Measurements from ENCODE around the gene ADSL. TPM values are rescaled to one million over a fixed set of nuclear protein-coding genes. Genes with fewer than 3 reads are reported as not detected.
A peak's percentile ranks its signal among the peaks of the same experiment; 100 is the strongest.

ADSL gene
- total and polyA plus RNA-seq, 8 donors = 18.9 to 35.7 (median 25.1) TPM

DNA sequence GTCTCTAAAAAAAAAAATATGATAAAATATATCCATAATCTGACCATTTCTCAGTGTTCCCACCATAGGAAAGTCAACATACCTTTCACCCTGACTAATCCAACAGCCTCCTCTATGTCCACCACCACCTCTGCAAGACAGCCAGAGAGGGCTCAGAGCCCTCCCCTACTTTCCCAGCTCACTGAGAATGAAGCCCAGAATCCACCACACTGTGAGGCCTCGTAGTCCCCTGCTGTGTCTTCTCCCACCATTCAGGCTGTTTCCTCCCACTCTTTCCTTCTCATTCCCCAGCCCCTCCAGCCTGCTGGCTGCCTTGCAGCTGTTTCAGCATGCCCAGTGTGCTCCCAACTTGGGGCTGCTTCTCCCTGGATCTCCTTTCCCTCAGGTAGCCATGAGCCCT lies 51.1 kb downstream of the ADSL start:
- intact Hi-C loops (cut with DNase I) = no loop called here
- DNase-seq = peak in 1 of 6 donors; percentile 49
- Histone ChIP-seq H3K4me3 (no peak overlapping the region), H3K9me3 (no peaks in the 10 kb centered on the region), H3K4me1 (peaks cover 19 to 22% (median 21%) of the 10 kb centered on the region in 3 donors), H3K27me3 (no peaks in the 10 kb centered on the region), H3K36me3 (peaks cover 0 to 16% (median 3%) of the 10 kb centered on the region in 3 donors), H3K27ac (peak overlapping the region; percentile 62 to 84 (median 74))
- no peak for FAIRE-seq
- TF ChIP-seq, protein P1, sequence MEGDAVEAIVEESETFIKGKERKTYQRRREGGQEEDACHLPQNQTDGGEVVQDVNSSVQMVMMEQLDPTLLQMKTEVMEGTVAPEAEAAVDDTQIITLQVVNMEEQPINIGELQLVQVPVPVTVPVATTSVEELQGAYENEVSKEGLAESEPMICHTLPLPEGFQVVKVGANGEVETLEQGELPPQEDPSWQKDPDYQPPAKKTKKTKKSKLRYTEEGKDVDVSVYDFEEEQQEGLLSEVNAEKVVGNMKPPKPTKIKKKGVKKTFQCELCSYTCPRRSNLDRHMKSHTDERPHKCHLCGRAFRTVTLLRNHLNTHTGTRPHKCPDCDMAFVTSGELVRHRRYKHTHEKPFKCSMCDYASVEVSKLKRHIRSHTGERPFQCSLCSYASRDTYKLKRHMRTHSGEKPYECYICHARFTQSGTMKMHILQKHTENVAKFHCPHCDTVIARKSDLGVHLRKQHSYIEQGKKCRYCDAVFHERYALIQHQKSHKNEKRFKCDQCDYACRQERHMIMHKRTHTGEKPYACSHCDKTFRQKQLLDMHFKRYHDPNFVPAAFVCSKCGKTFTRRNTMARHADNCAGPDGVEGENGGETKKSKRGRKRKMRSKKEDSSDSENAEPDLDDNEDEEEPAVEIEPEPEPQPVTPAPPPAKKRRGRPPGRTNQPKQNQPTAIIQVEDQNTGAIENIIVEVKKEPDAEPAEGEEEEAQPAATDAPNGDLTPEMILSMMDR (IDR thresholded peaks at IDR 0.05) = no peak
- 66 to 76% methylated on average over 1 of the region's 1 CpG for WGBS, 2 donors
- ATAC-seq = peak; percentile 19 to 33 (median 26)

DNA sequence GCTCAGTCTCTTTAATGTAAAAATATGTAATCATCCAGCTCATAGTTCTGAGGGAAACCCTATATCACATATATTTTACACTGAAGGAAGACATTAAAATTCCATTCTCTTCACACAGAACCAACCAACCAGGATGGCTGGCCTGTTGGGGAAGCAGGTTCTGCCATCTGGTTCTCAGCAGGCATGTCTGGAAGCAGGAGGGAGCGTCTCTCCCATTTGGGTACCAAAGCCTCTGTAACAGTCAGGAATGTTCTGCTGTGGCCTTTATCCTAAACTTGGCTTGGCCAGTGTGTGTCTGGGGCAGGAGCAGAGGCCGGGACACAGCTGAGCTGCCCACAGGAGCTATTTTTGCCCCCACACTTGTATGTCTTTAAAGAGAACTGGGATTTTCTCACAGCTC lies 53.3 kb downstream of the ADSL start:
- DNase-seq = peak in 1 of 6 donors; percentile 12
- TF ChIP-seq, protein P1 (IDR thresholded peaks at IDR 0.05) = no peak
- H3K9me3 ChIP-seq = no peaks in the 10 kb centered on the region
- H3K4me3 ChIP-seq = no peak overlapping the region
- no peaks in the 10 kb centered on the region for H3K27me3 ChIP-seq
- peaks cover 0 to 26% (median 3%) of the 10 kb centered on the region in 3 donors for H3K36me3 ChIP-seq
- FAIRE-seq = no peak
- WGBS, 2 donors = 92 to 95% methylated on average over 2 of the region's 2 CpGs
- ATAC-seq = no peak
- peaks cover 19 to 22% (median 21%) of the 10 kb centered on the region in 3 donors for H3K4me1 ChIP-seq
- intact Hi-C loops (cut with DNase I) = no loop called here
- H3K27ac ChIP-seq = no peak overlapping the region

DNA sequence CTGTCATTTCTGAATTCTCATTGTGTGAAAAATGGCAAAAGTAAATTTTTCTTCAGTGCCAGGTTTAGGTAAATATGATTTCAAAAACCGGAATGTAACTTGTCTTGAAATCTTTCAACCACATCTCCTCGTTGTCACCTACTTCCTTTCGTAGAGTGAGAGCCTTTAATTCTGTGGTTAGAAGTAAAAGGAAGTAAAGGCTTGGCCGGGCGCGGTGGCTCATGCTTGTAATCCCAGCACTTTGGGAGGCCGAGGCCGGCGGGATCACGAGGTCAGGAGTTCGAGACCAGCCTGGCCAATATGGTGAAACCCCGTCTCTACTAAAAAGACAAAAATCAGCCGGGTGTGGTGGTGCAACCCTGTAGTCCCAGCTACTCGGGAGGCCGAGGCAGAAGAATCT lies 53.9 kb downstream of the ADSL start:
- TF ChIP-seq, protein P1 (IDR thresholded peaks at IDR 0.05) = no peak
- no peaks in the 10 kb centered on the region for H3K9me3 ChIP-seq
- peaks cover 19 to 22% (median 21%) of the 10 kb centered on the region in 3 donors for H3K4me1 ChIP-seq
- H3K4me3 ChIP-seq = no peak overlapping the region
- ATAC-seq (no peak), DNase-seq (peak in 1 of 6 donors; percentile 55), FAIRE-seq (no peak)
- intact Hi-C loops (cut with DNase I) = no loop called here
- no peak overlapping the region for H3K27ac ChIP-seq
- 92% methylated on average over 15 of the region's 15 CpGs for WGBS, 2 donors
- no peaks in the 10 kb centered on the region for H3K27me3 ChIP-seq
- H3K36me3 ChIP-seq = peaks cover under 1 to 32% (median 3%) of the 10 kb centered on the region in 3 donors

GRCh38 chr22:40401532-40401931 lies 55.2 kb downstream of the ADSL start:
- intact Hi-C loops (cut with DNase I) = no loop called here
- no peak for FAIRE-seq

GRCh38 chr22:40401981-40402406 lies 55.7 kb downstream of the ADSL start:
- no peak for FAIRE-seq
- peaks cover 7 to 11% (median 8%) of the 10 kb centered on the region in 3 donors for H3K4me1 ChIP-seq
- WGBS, 2 donors = 97 to 99% methylated on average over 8 of the region's 8 CpGs

More at GRCh38 chr22:40401532-40401931, 55.2 kb downstream of the ADSL start:
- ATAC-seq (peak in 1 of 4 donors; percentile 39), DNase-seq (peak in 3 of 6 donors; percentile 40 to 49 (median 46))
- Histone ChIP-seq H3K9me3 (no peaks in the 10 kb centered on the region), H3K4me1 (peaks cover 12 to 13% (median 13%) of the 10 kb centered on the region in 3 donors), H3K36me3 (peaks cover 3 to 45% (median 14%) of the 10 kb centered on the region in 3 donors), H3K4me3 (no peak overlapping the region), H3K27me3 (no peaks in the 10 kb centered on the region), H3K27ac (no peak overlapping the region)
- TF ChIP-seq, protein P1 (IDR thresholded peaks at IDR 0.05) = no peak
- WGBS, 2 donors = 59 to 65% methylated on average over 4 of the region's 4 CpGs

More at GRCh38 chr22:40401981-40402406, 55.7 kb downstream of the ADSL start:
- Histone ChIP-seq H3K9me3 (no peaks in the 10 kb centered on the region), H3K4me3 (no peak overlapping the region), H3K36me3 (peaks cover 3 to 50% (median 19%) of the 10 kb centered on the region in 3 donors), H3K27ac (no peak overlapping the region), H3K27me3 (no peaks in the 10 kb centered on the region)
- TF ChIP-seq, protein P1 (IDR thresholded peaks at IDR 0.05) = no peak
- ATAC-seq (no peak), DNase-seq (no peak)
- intact Hi-C loops (cut with DNase I) = no loop called here

All from pancreas (tissue), 10 donors.